GM19372 (cell line): ENCODE measurements around the gene TMPRSS3.

Experiments used
- ATAC-seq: cut with Tn5 transposase; IDR thresholded peaks from one replicate; pipeline ENCODE4 v1.9.1; 2021; ENCODE audit warnings: mild to moderate bottlenecking, low read depth, moderate library complexity; ENCODE audit not compliant: unreplicated experiment

TMPRSS3 gene

DNA sequence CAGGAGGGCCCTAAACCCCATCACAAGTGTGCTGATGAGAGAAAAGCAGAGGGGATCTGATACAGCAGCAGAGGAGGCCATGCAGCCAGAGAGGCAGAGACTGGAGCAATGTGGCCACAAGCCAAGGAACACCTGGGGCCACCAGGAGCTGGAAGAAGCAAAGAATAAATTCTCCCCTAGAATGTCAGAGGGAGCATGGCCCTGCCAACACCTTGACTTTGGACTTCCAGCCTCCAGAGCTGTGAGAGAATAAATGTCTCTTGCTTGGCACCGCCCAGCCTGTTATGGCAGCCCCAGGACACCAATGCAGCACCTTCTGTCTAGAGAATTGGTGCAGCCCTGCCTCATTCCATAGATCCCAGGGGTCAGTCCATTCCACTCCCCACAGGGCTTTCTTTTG is 33.2 kb upstream of the TMPRSS3 start:
- no peak for ATAC-seq

DNA sequence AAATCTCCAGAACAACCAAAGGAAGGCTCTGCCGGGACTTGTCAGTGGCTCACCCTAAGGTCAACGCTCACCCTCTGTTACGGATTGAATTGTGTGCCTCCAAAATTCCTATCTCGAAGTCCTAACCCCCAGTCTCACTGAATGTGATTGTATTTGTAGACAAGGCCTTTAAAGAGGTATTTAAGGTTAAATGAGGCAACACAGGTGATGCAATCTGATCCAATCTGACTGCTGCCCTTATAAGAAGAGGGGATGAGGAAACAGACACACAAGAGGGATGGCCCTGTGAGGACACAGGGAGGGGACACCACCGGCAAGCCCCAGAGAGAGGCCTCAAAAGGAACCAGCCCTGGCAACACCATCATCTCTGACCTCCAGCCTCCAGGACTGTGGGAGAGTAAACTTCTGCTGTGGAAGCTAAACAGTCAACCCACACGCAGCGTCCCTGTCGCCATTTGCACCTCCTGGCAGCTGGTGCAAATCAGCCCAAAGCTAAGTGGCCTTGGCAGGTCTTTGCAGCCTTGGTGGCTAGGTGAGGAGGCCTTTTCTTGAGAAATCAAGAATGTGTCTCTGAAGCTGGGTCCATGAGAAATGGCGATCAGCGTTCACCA is 32.1 kb upstream of the TMPRSS3 start:
- no peak for ATAC-seq

DNA sequence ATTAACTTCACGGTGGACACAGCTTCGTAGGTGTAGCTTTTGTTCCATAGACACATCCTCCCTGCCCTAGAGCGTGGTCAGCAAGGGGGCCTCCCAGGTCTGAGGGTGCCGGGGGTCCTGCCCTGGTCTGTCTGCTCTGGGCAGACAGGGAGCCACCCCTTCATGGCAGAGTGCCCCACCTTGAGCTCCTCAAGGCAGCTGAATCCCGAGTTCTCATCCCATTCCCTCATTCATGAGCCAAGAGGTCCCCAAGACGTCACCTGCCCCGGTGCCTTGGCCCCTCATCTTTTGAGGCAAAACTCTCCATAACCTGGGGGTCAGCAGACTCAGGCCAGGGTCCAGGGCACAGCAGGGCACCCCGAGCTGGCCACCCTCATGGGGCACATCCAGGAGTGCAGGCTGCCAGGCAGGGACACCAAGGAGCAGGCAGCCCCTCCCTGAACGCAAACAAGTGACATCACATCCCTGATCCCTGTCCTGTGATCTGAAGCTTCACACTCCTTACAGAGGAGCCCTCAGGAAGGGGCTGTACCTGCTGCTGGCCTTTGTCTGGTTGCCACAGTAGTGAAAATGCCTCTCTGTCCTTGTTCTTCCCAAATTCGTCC is 31.1 kb upstream of the TMPRSS3 start:
- no peak for ATAC-seq

DNA sequence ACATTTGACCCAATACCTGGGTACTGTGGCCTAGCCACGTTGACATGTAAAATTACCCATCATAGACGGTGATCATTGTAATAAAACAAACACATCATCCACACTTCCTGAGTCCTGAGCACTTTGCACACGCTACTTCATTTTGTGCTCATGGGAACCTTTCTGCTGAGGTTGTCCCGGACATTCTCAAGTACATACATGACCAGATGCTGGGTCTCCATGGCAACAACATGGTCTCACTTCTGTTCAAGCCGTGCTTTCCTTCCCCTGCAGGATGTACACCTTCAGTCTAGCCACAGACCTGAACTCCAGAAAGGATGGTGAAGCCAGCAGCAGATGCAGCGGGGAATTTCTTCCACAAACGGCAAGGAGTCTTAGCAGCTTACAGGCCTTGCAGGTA is 30.6 kb upstream of the TMPRSS3 start:
- no peak for ATAC-seq

DNA sequence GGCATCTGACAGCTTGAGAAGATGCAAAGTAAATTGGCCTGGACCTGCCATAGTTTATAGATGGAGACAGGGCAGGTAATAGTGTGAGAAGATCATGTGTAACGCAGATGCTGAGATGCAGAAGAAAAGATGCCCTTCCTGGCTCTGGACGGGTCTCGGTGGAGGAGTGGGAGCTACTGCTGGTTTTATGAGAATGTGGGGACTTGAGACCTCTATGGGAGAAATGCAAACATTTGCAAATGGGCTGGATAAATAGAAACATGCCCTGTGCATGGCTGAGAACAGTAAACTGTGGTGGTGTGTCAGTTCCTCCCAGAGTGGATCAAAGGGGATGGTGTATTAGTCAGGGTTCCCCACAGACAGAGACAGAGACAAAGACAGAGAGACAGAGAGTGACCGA is 29.7 kb upstream of the TMPRSS3 start:
- no peak for ATAC-seq

DNA sequence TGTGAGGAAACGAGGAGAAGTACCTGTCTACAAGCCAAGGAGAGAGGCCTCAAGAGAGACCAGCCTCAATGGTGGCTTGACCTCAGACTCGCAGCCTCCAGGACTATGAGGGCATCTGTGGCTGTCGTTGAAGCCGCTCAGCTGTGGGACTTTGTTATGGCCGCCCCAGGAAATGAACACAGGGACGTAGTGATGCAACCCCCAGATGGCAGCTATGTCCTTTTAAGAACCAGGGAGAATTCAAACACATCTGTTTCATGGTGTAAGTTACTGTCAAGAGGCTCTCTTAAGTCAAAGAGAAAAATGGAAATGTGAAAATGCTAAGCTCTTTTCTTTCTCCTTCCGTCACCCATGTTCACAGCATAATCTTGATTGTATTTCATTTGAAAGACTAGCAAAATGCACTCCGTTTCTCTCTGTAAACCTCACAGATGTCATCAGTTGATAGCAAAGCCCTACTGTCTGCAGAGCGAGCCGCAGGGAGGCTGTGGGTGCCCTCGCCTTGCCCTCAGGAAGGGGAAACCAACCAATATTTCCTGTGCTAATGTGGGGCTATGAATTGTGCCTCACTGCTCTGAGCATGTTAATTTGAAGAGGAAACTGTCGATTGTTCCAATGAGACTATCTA is 29.2 kb upstream of the TMPRSS3 start:
- ATAC-seq = no peak

DNA sequence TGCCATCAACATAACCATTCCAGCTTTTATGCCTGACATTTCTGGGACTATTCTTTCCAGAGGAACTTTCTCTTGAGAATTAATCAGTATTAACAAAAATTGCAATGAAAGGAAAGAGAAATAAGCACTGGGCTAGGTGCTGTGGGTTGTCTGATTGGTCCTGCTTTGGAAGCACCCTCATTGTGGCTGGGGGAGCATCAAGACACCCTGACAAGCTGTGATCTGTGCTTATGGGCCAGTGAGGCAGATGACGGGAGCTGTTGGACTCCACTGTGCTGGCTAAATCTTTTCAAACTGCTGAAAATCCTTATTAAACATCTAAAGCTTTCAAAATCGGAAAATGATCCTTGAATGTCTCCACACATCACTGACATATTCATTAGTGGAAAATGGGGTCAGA is 27.8 kb upstream of the TMPRSS3 start:
- ATAC-seq = no peak

DNA sequence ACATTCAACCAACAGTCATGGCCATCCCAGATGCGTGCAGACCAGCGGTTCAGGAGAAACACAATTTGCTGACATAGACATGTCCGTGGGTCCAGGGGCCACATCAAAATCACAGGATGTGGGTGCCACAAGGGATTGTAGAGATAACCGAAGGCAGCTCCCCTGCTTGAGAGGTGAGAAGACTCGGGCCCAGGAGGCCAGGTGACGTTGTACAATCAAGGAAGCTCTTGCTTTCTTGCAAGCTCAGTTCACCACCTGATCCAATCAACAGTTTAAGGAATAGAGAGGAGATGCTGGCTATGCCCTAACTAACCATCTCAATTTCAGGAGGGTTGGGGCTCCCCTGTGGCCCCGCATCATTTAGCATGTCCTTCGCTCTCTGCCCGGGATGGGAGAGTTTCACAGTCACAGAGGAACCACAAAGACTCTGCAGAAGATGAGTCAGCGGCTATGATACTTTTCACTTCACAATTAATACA is 27.4 kb upstream of the TMPRSS3 start:
- ATAC-seq = no peak

DNA sequence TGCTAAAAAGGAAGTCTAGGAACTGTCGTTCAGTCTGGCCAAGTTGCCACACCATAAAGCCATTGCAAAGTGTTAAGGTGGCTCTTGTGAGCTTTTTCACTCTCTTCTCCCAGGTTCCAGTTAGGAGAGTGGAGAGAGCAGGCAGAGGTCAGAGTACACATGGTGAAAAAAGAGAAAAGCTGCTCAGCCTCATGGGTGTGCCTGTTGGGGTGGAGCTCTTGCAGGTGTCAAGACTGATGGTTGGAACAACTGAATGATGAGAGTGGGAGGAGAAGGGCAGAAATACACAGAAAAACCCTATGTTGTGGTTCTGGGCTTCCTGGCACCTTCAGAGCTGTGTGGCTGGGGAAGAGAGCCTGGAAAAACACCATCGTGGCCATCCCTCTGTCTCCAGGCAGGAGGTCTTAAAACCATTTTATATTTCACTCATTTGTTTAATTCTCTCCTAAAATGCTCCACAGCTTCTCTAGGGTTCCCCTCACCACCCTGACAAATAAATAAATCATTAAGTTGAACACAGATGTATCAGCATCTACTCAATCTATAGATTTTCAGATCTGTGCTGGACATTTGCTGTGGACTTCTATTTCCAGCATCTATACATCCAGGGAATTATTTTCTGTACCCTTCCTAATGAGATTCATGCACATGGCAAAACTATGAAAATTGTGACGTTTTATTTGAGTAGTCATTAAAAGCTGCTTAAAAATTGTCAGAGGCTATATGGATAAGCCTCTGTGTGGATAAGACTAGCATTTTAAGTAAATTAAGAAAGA is 25.4 kb upstream of the TMPRSS3 start:
- no peak for ATAC-seq

DNA sequence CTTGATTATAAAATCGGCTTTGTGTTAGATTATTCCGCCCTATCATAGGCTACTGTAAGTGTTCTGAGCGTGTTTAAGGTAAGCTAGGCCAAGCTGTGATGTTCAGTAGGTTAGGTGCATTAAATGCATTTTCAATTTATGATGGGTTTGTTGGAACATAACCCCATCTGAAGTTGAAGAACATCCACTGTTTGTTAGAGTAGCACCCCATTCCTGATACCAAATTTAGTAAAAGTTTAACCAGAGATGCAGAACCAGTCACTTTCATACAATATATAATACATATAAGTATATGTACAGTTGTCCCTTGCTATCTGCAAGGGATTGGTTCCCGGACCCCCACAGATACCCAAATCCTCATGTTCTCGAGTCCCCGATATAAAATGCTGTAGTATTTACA is 24.0 kb upstream of the TMPRSS3 start:
- ATAC-seq = no peak

DNA sequence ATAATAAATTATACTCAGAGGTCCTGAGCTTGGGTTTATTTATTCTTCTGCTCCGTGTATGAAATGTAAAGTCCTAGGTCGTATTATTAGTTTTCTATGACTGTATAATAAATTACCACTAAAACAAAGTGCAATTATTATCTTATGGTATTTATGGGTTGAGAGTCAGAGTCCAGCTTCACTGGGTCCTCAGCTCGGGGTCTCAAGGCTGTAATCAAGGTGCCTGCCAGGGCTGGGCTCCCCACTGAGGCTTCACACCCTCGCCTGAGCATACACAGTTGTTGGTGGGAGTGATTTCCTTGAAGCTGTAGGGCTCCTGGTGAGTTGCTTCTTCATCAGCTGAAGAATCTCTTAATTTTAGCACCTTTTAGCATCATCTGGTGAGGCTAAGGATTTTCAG is 23.0 kb upstream of the TMPRSS3 start:
- ATAC-seq = no peak

DNA sequence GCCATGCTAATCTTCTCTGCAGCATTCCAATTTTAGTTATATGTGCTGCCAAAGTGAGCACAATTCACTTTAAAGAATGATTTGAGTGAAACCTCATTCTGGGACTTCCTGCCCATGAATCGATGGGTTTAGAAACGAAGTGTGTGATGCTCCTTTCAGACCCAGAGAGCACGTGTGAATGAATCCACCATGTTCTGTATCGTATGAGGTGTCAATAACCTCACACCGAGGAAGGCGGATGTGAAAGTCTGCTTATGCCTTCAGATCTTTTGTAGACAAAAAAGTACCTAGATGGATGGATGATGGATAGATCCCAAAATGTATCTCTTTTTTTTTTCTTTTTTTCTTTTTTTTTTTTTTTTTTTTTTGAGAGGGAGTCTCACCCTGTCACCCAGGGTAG is 21.7 kb upstream of the TMPRSS3 start:
- no peak for ATAC-seq

DNA sequence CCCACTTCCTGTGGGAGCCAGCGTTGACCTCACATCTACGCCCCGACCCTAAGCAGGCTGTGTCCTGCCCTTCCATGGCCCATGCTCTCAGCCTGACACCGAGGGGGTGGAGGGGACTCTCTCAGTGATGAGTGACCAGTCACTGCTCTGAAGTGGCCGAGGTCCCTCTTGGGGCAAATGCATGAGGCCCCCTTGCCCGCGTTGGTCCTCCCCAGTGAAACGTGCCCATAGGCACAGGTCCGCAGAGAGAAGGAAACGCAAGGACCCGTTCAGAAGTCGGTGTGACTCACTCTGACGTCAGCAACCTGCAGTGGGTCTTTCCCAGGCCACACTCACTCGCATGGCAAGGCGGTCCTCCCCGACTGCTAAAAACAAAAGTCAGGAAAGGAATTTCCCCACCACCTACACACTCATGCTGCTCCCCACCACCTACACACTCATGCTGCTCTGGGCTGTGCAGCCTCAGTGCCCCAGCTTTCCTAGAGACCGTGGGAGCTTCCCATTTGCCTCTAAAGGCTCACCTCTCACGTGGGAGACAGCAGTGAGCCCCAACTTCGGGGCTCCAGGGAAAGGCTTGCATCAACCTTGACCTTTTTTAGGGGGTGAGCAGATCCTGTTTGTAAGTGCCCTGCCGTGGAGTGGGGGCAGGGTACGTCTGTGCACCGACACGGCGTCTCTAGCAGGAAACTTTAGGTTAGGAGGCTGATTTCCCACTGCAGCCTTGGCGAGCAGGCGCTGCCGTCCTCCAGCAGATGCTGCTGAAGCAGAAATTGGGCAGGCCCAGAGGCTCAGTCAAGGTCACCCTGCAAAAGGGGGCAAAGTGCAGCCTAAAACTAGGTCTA is 19.3 kb upstream of the TMPRSS3 start:
- peak; percentile 65 for ATAC-seq

DNA sequence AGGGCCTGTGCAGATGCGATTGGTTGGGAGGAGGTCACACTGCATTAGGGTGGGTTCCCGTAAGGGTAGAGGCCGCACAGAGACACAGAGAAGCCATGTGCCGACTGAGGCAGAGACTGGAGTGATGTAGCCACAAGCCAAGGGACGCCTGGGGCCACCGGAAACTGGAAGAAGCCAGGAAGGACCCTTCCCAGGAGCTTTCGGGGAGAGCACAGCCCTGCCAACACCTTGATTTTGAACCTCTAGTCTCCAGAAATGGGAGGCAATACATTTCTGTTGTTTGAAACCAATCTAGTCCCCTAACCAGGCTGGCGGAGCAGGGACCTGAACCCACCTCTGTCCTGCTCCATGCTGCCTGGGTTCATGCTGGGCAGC is 18.7 kb upstream of the TMPRSS3 start:
- no peak for ATAC-seq

DNA sequence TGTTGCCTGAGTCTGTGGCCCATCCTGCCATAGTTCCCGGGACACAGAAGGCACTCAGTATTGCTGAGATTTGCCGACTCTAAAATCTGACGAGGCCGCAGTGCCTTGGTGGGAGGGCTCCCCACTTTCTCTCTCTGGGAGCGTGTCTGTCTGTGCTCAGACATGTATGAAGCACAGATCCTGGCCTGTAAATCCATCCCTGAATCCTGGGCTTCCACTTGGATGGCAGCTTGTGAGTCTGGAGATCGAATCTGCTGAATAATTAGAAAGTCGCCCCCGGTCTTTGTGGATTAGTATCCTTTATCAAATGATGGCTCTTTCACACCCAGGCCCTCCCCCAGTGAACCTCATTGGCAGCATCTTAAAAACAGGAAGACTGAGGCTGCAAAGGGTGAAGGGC is 18.2 kb upstream of the TMPRSS3 start:
- no peak for ATAC-seq

DNA sequence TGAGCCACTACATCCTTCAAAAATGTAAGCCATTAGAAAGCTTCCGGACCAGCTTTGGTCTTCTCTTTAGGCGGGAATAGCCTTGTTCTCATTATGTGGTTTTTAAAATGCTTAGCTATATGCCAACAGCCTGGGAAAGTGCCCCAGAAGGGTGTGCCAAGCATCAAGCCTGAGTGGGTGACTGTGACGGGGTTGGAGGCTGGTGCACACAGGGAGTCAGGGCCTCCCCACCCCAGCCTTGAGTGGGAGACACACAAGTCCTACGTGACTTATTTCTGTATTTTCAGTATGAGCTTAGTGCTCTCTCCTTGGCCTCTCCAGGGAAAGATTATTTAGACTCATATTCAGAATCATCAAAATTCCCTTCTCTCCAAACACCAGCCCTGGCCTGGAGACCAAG is 17.6 kb upstream of the TMPRSS3 start:
- ATAC-seq = no peak

DNA sequence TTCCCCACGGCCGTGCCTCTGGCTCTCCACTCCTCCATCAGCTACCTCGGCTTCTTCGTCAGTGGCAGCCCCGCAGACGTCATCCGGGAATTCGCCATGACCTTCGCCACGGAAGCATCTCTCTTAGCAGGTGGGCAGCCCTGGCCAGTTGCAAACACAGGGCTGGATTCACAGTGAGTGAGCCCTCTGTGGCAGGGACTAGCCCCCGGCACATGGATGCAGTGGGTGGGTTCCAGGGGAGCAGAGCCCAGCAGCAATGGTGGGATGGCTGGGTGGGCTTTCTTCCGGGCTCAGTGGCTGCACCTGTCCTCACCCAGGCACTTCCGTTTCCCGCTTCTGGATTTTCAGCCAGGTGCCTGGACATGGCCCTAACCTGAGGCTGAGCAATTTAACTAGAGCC is 17.2 kb upstream of the TMPRSS3 start:
- no peak for ATAC-seq

DNA sequence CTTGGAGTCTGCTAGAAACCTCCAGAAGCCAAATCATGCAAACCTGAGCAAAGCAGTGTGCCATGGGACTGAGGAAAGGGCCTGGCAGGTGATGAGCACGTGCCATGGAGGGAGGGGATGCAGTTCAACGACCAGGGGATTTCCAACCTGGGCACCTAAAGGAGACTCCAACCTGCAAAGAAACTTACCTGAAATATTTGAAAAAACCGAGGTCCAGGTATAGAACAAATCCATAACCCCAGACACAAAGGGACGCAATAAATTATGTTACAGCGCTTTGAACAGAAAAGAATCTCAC is 16.7 kb upstream of the TMPRSS3 start:
- ATAC-seq = no peak

DNA sequence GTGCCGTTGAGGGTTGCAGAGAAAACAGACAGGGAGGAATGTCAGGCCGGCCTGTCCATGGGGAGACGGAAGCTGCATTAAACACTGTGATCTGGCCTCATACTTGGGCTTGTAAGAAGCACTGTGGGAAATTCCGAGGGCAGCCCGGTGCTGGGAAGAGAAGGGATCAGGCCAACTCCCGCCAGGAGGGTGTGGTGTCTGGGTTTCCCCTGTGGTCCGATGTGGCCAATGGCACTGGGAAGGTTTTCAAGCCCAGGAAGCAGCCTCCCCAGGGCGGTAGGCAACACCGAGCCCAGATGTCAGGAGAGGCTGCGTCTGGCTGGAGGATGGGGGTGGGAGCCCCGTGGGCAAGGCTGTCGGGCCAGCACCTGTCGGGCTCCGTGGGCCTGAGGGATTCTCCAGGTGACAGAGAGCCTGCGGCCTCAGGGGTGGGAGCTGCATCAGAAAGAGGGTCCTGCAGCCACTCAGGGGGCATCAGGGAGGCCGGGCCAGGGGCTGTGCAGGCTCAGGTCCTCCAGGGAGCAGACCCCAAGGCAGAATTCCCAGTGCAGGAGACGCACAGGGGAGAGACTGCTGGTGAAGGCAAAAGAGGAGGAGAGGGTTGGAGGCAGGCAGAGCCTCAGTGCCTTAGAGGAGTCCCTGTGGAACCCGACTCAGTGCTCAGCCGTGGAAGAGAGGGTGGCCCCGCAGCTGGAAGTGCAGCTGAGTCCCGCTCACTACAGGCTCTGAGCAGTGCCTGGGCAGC is 16.2 kb upstream of the TMPRSS3 start:
- no peak for ATAC-seq

DNA sequence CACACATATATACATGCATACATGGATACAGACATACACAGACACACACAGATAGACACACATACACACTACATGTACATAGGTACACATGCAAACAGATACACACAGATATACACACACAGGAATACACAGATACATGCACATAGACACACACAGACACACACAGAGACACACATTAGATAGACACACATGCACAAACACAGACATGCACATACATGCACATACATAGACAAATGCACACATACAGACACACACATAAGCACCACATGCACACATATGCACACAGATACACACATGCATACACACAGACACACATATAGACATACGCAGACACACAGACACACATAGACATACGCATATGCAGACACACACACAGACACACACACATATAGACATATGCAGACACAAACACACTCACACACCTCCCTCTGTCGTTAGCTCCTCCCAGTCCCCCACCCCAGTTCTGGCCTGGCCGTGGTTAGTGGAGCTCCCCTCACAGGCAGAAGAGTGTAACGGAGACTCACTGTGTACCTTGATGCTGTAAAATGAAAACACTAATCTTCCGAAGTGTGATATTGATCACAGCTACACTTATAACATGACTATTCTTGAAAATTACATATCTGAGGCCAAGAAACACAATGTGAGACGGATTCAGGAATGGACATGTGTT is 15.5 kb upstream of the TMPRSS3 start:
- ATAC-seq = no peak
